Measurements from ENCODE around the gene CERS3.

DNA sequence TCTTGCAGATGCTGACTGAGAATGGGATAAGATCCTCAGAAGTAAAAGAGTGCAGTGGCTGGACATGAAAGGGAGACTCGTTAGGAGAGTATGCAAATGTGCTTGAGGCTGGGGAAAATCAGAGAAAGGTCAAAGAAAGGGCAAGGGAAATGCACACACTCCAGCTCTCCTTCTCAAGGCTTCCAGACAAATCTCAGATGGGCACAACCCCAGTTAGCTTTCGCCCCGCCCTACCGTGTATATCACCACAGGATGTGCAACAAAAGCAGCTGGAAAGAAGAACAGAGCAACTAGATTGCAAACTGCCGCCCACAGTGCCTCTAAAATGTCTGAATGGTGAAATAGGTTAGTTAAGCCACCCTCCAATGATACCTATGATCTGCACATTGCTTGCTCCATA lies 63.9 kb downstream of the CERS3 start:
- TF ChIP-seq EZH2 (IDR thresholded peaks at IDR 0.05; ENCODE audit: insufficient read depth, poor library complexity, severe bottlenecking) = no peak
- TF ChIP-seq EZH2phosphoT487 (IDR thresholded peaks at IDR 0.05; ENCODE audit: insufficient read depth, low read depth) = no peak
